GM12875 (cell line): ENCODE results near the gene LINC00632.

Experiments used
- H3K4me3 ChIP-seq: one replicate; pipeline ENCODE4 v1.5.1; 2011; ENCODE audit warnings: low read depth, low read length, control low read depth
- TF ChIP-seq, protein P1 (sequence below): IDR thresholded peaks from 2 replicates; pipeline ENCODE4 v1.5.1; 2011; ENCODE audit warnings: low read depth, mild to moderate bottlenecking, control low read depth, inconsistent platforms, low read length, moderate library complexity, borderline replicate concordance; ENCODE audit not compliant: insufficient read depth

Gene LINC00632

DNA sequence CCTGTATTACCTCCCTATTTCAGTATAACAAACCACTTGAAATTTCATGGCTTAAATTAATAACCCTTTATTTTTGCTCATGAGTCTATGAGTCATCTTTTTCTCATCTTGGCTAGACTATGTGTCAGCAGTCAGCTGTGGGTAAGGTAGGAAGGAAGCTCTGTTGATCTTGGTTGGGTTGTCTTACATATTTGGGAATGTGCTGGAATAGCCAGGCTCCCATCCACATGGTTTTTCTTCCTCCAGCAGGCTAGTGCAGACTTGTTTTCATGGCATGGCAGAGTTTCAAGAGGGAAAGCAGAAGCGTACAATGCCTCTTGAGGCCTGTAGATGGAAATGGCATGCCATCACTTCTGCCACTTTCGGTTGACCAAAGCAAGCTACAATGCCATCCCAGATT, 89.7 kb downstream of the LINC00632 start:
- H3K4me3 ChIP-seq = no peak overlapping the region
- TF ChIP-seq, protein P1, sequence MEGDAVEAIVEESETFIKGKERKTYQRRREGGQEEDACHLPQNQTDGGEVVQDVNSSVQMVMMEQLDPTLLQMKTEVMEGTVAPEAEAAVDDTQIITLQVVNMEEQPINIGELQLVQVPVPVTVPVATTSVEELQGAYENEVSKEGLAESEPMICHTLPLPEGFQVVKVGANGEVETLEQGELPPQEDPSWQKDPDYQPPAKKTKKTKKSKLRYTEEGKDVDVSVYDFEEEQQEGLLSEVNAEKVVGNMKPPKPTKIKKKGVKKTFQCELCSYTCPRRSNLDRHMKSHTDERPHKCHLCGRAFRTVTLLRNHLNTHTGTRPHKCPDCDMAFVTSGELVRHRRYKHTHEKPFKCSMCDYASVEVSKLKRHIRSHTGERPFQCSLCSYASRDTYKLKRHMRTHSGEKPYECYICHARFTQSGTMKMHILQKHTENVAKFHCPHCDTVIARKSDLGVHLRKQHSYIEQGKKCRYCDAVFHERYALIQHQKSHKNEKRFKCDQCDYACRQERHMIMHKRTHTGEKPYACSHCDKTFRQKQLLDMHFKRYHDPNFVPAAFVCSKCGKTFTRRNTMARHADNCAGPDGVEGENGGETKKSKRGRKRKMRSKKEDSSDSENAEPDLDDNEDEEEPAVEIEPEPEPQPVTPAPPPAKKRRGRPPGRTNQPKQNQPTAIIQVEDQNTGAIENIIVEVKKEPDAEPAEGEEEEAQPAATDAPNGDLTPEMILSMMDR = no peak

DNA sequence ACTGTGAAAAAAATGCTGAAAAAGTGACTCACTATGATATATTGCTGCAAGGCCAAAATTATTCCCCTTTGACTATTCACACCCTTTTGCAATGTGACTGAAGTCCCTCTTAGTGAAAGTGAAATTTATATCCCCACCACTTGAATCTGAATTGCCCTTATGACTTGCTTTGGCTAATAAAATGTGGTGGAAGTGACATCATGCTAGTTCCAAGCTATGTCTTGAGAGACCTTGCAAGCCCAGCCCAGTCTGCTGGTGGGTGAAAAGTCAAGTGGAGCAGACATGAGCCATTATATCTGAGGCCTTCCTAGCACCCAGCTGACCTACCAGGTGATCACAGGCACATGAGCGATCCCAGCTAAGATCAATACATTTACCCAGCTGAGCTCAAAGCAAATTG, 94.7 kb downstream of the LINC00632 start:
- TF ChIP-seq, protein P1 = no peak
- no peak overlapping the region for H3K4me3 ChIP-seq

DNA sequence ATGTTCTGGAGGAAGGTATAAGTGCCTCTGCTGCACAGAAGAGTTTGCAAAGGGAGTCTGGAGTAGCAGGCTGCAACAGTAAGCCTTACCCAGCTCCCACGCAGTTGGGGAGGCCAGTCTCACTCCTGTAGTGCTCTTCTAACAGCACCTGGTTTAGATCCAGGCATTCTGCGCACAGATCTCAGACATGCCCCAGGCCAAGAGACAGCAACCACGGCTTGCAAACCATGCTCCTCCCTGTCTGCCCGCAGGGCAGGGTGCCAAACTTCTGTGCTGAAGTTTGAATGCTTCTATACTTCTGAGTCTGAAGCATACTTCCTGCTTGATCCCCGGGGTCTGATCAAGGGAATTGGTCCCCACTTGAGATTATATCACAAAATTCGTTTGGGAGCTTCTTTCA, 106.3 kb downstream of the LINC00632 start:
- TF ChIP-seq, protein P1 = no peak
- H3K4me3 ChIP-seq = no peak overlapping the region

DNA sequence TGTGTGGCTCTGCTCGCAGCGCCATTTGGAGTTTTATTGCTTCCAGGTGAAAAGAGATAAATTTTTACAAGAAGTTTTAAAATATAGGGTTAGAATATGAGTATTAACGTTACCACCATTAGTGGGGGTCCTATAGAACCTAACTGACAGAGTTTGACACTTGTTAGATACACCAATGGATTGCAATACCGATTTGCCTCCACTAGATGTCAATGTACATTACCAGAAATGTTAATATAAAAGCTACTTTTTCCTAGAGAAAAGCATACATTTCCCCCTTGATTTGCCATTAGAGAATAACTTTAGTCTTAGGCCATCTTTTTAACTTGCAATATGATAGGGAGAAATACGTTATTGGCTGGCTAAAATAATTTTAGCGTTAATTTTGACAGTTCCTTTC, 108.4 kb downstream of the LINC00632 start:
- H3K4me3 ChIP-seq = no peak overlapping the region
- TF ChIP-seq, protein P1 = peak; percentile 38; the same call in 1 of the 2 replicates

DNA sequence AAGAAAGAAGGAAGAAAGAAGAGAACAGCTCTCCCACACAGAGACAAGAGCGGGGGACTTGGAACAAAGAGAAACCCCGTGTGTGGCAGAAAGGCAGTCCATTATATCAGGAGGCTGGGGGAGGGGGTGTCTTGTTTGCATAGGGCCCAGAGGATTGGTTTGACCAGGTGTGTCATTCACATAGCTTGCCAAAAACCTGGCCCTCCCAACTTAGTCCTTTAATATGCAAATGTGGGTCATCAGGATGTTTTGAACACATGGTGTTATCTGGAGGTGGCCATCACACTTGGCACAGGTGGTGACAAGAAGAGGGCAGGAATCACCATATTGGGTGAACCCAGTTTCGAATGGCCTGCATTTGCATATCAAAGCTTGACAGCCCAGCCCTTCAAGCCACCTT, 111.7 kb downstream of the LINC00632 start:
- H3K4me3 ChIP-seq = no peak overlapping the region
- TF ChIP-seq, protein P1 = no peak

DNA sequence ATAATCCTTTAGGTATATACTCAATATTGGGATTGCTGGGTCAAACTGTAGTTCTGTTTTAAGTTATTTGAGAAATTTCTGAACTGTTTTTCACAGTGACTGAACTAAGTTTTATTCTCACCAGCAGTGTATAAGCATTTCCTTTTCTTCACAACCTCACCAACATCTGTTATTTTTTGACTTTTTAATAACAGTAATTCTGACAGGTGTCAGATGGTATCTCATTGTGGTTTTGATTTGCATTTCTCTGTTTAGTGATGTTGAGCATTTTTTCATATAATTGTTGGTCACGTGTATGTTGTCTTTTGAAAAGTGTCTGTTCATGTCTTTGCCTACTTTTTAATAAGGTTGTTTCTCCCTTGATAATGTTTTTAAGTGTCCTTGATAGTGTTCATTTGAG, 112.6 kb downstream of the LINC00632 start:
- H3K4me3 ChIP-seq = no peak overlapping the region
- TF ChIP-seq, protein P1 = no peak

DNA sequence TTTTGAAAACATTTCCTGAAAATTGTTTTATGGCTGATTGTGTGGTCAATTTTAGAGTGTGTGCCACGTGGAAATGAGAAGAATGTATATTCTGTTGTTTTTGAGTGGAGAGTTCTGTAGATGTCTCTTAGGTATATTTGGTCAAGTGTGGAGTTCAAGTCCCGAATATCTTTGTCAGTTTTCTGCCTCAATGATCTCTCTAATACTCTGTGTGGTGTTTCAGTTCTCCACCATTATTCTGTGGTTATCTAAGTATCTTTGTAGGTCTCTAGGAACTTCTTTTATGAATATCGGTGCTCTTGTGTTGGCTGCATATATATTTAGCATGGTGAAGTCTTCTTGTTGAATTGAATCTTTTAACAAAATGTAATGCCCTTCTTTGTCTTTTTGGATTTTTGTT, 113.3 kb downstream of the LINC00632 start:
- no peak overlapping the region for H3K4me3 ChIP-seq
- TF ChIP-seq, protein P1 = no peak
